Left lung (tissue), 10 donors: ENCODE results near the gene STXBP4. TPM values are rescaled to one million over a fixed set of nuclear protein-coding genes. Genes with fewer than 3 reads are reported as not detected.
A peak's percentile ranks its signal among the peaks of the same experiment; 100 is the strongest.

Experiments used
- ATAC-seq: fragments of 200-7000 bp; cut with Tn5 transposase; one replicate; pipeline ENCODE4 v1.9.1; 2020; ENCODE audit warnings: moderate library complexity
- DNase-seq, 4 donors: peaks; one replicate each; pipeline ENCODE4 v3.0.0-alpha.2; 2013 to 2020
- H3K27ac ChIP-seq, 2 donors: fragments of 200-600 bp; sonication (generic) in 1 of 2; one replicate each; pipeline versions ENCODE4 v1.5.0 to v1.8.0; 2020 to 2021
- H3K27me3 ChIP-seq, 2 donors: fragments of 200-600 bp; sonication (generic) in 1 of 2; one replicate each; pipeline versions ENCODE4 v1.5.0 to v1.8.0; 2020 to 2021
- H3K36me3 ChIP-seq, 2 donors: fragments of 200-600 bp; sonication (generic) in 1 of 2; one replicate each; pipeline versions ENCODE4 v1.5.0 to v1.8.0; 2020 to 2021
- H3K4me1 ChIP-seq, 2 donors: fragments of 200-600 bp; one replicate each; pipeline ENCODE4 v1.8.0; 2021
- H3K4me3 ChIP-seq, 2 donors: fragments of 200-600 bp; sonication (generic) in 1 of 2; one replicate each; pipeline versions ENCODE4 v1.5.0 to v1.8.0; 2020 to 2021; ENCODE audit warnings: mild to moderate bottlenecking in 1 of 2
- H3K9me3 ChIP-seq, 2 donors: fragments of 200-600 bp; sonication (generic) in 1 of 2; one replicate each; pipeline versions ENCODE4 v1.5.0 to v1.8.0; 2020 to 2021
- CTCF ChIP-seq, 2 donors: fragments of 200-600 bp; sonication (generic) in 1 of 2; IDR thresholded peaks; one replicate each; pipeline versions ENCODE4 v1.5.0 to v1.8.0; 2021; ENCODE audit warnings: antibody characterized with exemption in 2 of 2
- intact Hi-C, 2 donors: fragments of 100-400 bp; cut with DNase I; formaldehyde crosslinking; loops; one replicate each; pipeline versions ENCODE4 v1.11.2 to v1.14.2; 2022
- polyA plus RNA-seq, 6 donors: library from polyadenylated mRNA; unstranded; fragments of 120-200 nt; gene quantifications; one replicate each; pipeline ENCODE4 v1.2.1, GENCODE V29; 2013; ENCODE audit not compliant: insufficient read length in 6 of 6
- total RNA-seq, 2 donors: library from RNA; stranded (reverse); fragmentation: NEBNext Ultra II Directional; extraction: Animal tissue kit (Norgen Biotek cat#: 25700); gene quantifications; one replicate each; pipeline ENCODE4 v1.2.1, GENCODE V29; 2021
- donor health status: DM: no; HTN: yes; CAD: no.
- donor health status: DM: no; HTN: no; CAD: no.

Gene STXBP4
- total and polyA plus RNA-seq, 8 donors = 12.7 to 22.0 (median 15.5) TPM

- no peak for DNase-seq
- ATAC-seq = no peak
- no peak for TF ChIP-seq CTCF (IDR thresholded peaks at IDR 0.05)
- Histone ChIP-seq H3K27me3 (no peaks in the 10 kb centered on the region), H3K27ac (no peak overlapping the region), H3K36me3 (peaks cover 0 to 63% of the 10 kb centered on the region in 2 donors), H3K9me3 (no peaks in the 10 kb centered on the region), H3K4me1 (no peaks in the 10 kb centered on the region), H3K4me3 (no peak overlapping the region)
- intact Hi-C loops = no loop called here
Measured at GRCh38 chr17:54956791-54957190, 11.8 kb upstream of the STXBP4 start.

- Histone ChIP-seq H3K9me3 (no peaks in the 10 kb centered on the region), H3K36me3 (peaks cover 0 to 20% of the 10 kb centered on the region in 2 donors), H3K27me3 (no peaks in the 10 kb centered on the region), H3K4me3 (peak overlapping the region; percentile 66 to 93), H3K27ac (peak overlapping the region; percentile 86 to 90), H3K4me1 (peaks cover 12 to 22% of the 10 kb centered on the region in 2 donors)
- intact Hi-C loops = no loop called here
- TF ChIP-seq CTCF (IDR thresholded peaks at IDR 0.05) = no peak
- DNase-seq = peak in 2 of 4 donors; percentile 23 to 32
- peak; percentile 49 for ATAC-seq
Measured at GRCh38 chr17:54967621-54968261, 824 bp upstream of the STXBP4 start.

GRCh38 chr17:54968988-54969332 lies 395 bp downstream of the STXBP4 start:
- peak overlapping the region; percentile 86 to 90 for H3K27ac ChIP-seq
- intact Hi-C loops = no loop called here

GRCh38 chr17:54969658-54970572 lies 1.4 kb downstream of the STXBP4 start:
- no peak for TF ChIP-seq CTCF (IDR thresholded peaks at IDR 0.05)
- DNase-seq = no peak
- Histone ChIP-seq H3K9me3 (no peaks in the 10 kb centered on the region), H3K27me3 (no peaks in the 10 kb centered on the region), H3K36me3 (no peaks in the 10 kb centered on the region), H3K27ac (peak overlapping the region; percentile 86 to 90), H3K4me1 (peaks cover 12 to 22% of the 10 kb centered on the region in 2 donors), H3K4me3 (peak overlapping the region; percentile 66 to 93)
- intact Hi-C loops = no loop called here
- ATAC-seq = no peak

More at GRCh38 chr17:54968988-54969332, 395 bp downstream of the STXBP4 start:
- DNase-seq (peak in 2 of 4 donors; percentile 41 to 75), ATAC-seq (peak; percentile 62)
- Histone ChIP-seq H3K9me3 (no peaks in the 10 kb centered on the region), H3K4me3 (peak overlapping the region; percentile 66 to 93), H3K4me1 (peaks cover 12 to 22% of the 10 kb centered on the region in 2 donors), H3K36me3 (peaks cover 0 to 8% of the 10 kb centered on the region in 2 donors), H3K27me3 (no peaks in the 10 kb centered on the region)
- TF ChIP-seq CTCF (IDR thresholded peaks at IDR 0.05) = no peak

GRCh38 chr17:54971147-54971546 lies 2.6 kb downstream of the STXBP4 start:
- TF ChIP-seq CTCF (IDR thresholded peaks at IDR 0.05) = no peak
- peaks cover 12 to 21% of the 10 kb centered on the region in 2 donors for H3K4me1 ChIP-seq
- intact Hi-C loops = no loop called here
- H3K27me3 ChIP-seq = no peaks in the 10 kb centered on the region
- DNase-seq (no peak), ATAC-seq (no peak)
- H3K36me3 ChIP-seq = no peaks in the 10 kb centered on the region
- H3K4me3 ChIP-seq = no peak overlapping the region
- no peaks in the 10 kb centered on the region for H3K9me3 ChIP-seq
- H3K27ac ChIP-seq = no peak overlapping the region
